ENCODE data around the gene EMX1.

DNA sequence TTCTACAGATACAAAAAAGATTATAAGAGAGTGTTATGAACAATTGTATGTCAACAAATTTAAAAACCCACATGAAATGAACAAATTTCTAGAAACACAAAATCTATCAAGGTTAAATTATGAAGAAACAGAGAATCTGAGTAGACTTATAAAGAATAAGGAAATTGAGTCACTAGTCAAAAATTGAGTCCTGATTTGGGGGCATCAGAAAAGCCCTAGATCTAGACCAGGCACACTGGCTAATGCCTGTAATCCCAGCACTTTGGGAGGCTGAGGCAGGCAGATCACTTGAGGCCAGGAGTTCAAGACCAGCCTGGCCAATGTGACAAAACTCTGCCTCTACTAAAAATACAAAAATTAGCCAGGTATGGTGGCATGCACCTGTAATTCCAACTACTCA, 45.4 kb upstream of the EMX1 start:
- TF ChIP-seq POLR2A (IDR thresholded peaks at IDR 0.05; ENCODE audit: low read length), result no peak
- TF ChIP-seq GATA1 (IDR thresholded peaks at IDR 0.05; ENCODE audit: low read depth, low read length), result no peak

All from erythroblast (primary cell).